ENCODE results near the gene CCNF.

The CCNF gene

GRCh38 chr16:2501946-2502895, 73.0 kb downstream of the CCNF start:
- DNase-seq (ENCODE audit: low read depth in 2 of 2), result no peak

GRCh38 chr16:2505695-2506094, 76.4 kb downstream of the CCNF start:
- no peak for DNase-seq (ENCODE audit: low read depth in 2 of 2)

- no peak for DNase-seq (ENCODE audit: low read depth in 2 of 2)
Measured at GRCh38 chr16:2507052-2507659, 77.9 kb downstream of the CCNF start.

- DNase-seq (ENCODE audit: low read depth in 2 of 2), result no peak
Measured at GRCh38 chr16:2507665-2508064, 78.4 kb downstream of the CCNF start.

All from stimulated activated CD4-positive, alpha-beta T cell treated with anti-CD3 and anti-CD28 coated beads, Interleukin-1b, Interleukin-23, amount 100 ng/mL, for 1 hour (primary cell).